Fibroblast of lung (primary cell): ENCODE results near the gene LGALS3BP. TPM values are rescaled to one million over a fixed set of nuclear protein-coding genes. Genes with fewer than 3 reads are reported as not detected.

Source experiments
- DNase-seq, 2 donors: peaks; one replicate each; pipeline versions ENCODE4 v3.0.0 to v3.0.0-alpha.2; 2010; ENCODE audit warnings: low read depth in 2 of 2
- H2AFZ ChIP-seq: 2 replicates; pipeline ENCODE4 v1.5.1; 2012; ENCODE audit warnings: low read length, control low read depth, inconsistent platforms
- H3K27ac ChIP-seq: 2 replicates; pipeline ENCODE4 v1.5.1; 2011; ENCODE audit warnings: low read length, control low read depth; ENCODE audit not compliant: insufficient read depth
- H3K27me3 ChIP-seq: 2 replicates; pipeline ENCODE4 v1.5.1; 2011; ENCODE audit warnings: mild to moderate bottlenecking, low read length; ENCODE audit not compliant: control insufficient read depth, insufficient read depth
- H3K36me3 ChIP-seq: 2 replicates; pipeline ENCODE4 v1.5.1; 2011; ENCODE audit warnings: low read length; ENCODE audit not compliant: control insufficient read depth, insufficient read depth
- H3K4me1 ChIP-seq: 2 replicates; pipeline ENCODE4 v1.5.1; 2011; ENCODE audit warnings: low read length; ENCODE audit not compliant: control insufficient read depth, insufficient read depth; ENCODE audit errors: extremely low read depth
- H3K4me2 ChIP-seq: 2 replicates; pipeline ENCODE4 v1.5.1; 2011; ENCODE audit warnings: low read length, control low read depth; ENCODE audit not compliant: insufficient read depth; ENCODE audit errors: extremely low read depth
- H3K4me3 ChIP-seq, 4 experiments: fragments of 200-600 bp in 1 of 4; sonication (generic) in 1 of 4; replicated peaks in 1 of 4; 2 replicates each; pipeline ENCODE4 v1.5.1; 2011 to 2016; ENCODE audit warnings: low read length in 4 of 4, low read depth in 3 of 4, mild to moderate bottlenecking in 3 of 4, control low read depth in 2 of 4, inconsistent platforms in 1 of 4, mixed read lengths in 1 of 4; ENCODE audit not compliant: insufficient read depth in 1 of 4; ENCODE audit errors: control extremely low read depth in 1 of 4
- H3K79me2 ChIP-seq: 2 replicates; pipeline ENCODE4 v1.5.1; 2012; ENCODE audit warnings: mild to moderate bottlenecking, low read length, inconsistent platforms; ENCODE audit not compliant: control insufficient read depth, insufficient read depth
- H3K9ac ChIP-seq: 2 replicates; pipeline ENCODE4 v1.5.1; 2011; ENCODE audit warnings: mild to moderate bottlenecking, low read length, control low read depth; ENCODE audit not compliant: insufficient read depth
- H3K9me3 ChIP-seq: 2 replicates; pipeline ENCODE4 v1.5.1; 2012; ENCODE audit warnings: low read depth, low read length; ENCODE audit not compliant: control insufficient read depth, insufficient read depth
- H4K20me1 ChIP-seq: 2 replicates; pipeline ENCODE4 v1.5.1; 2011; ENCODE audit warnings: low read length; ENCODE audit not compliant: control insufficient read depth, insufficient read depth; ENCODE audit errors: extremely low read depth
- CTCF ChIP-seq, 2 donors: IDR thresholded peaks in 1 of 2; conservative IDR thresholded peaks in 1 of 2; 1 replicate in 1 of 2; 2 replicates in 1 of 2; pipeline ENCODE4 v1.5.1; 2011 to 2012; ENCODE audit warnings: low read length in 2 of 2, control low read depth in 1 of 2, inconsistent platforms in 1 of 2, low read depth in 1 of 2, mild to moderate bottlenecking in 1 of 2
- EZH2 ChIP-seq: IDR thresholded peaks from 2 replicates; pipeline ENCODE4 v1.5.1; 2012; ENCODE audit warnings: low read length, control low read depth, mild to moderate bottlenecking; ENCODE audit errors: missing control alignments
- polyA plus RNA-seq, 2 donors: library from polyadenylated mRNA; depleted of rRNA in 1 of 2; stranded (reverse) in 1 of 2; unstranded in 1 of 2; fragments of >200 nt; gene quantifications; 2 replicates each; pipeline ENCODE4 v1.2.1, GENCODE V29; 2011 to 2012; ENCODE audit warnings: missing spikeins in 1 of 2
- total RNA-seq: library from RNA; depleted of rRNA; stranded (reverse); fragments of >200 nt; gene quantifications from 2 replicates; pipeline ENCODE4 v1.2.1, GENCODE V29; 2014

LGALS3BP gene
- total and polyA plus RNA-seq, 2 donors (not counting 1 experiment from before 2014, with no cell fraction given), result 128 to 387 TPM

GRCh38 chr17:78923660-78924453, 55.9 kb downstream of the LGALS3BP start:
- H3K4me2 ChIP-seq, result peak overlapping the region; percentile 79
- TF ChIP-seq CTCF (conservative IDR thresholded peaks at IDR 0.05 in 1 of 2, IDR thresholded peaks at IDR 0.05 in 1 of 2; ENCODE audit: low read depth in 1 of 2, low read length in 2 of 2), result no peak
- TF ChIP-seq EZH2, result no peak
- H3K36me3 ChIP-seq, result peaks cover 5% of the 10 kb centered on the region
- H2AFZ ChIP-seq, result no peak overlapping the region
- peaks cover 28% of the 10 kb centered on the region for H3K4me1 ChIP-seq
- H4K20me1 ChIP-seq, result peaks cover 3% of the 10 kb centered on the region
- H3K27me3 ChIP-seq, result no peaks in the 10 kb centered on the region
- H3K9ac ChIP-seq, result peak overlapping the region; percentile 75
- peak overlapping the region; percentile 72 to 97 (median 90) for H3K4me3 ChIP-seq
- H3K9me3 ChIP-seq, result no peaks in the 10 kb centered on the region
- peak overlapping the region; percentile 79 for H3K27ac ChIP-seq
- peaks cover 58% of the 10 kb centered on the region for H3K79me2 ChIP-seq
- no peak for DNase-seq

GRCh38 chr17:78922816-78923498, 56.8 kb downstream of the LGALS3BP start:
- peak overlapping the region; percentile 72 to 97 (median 90) for H3K4me3 ChIP-seq
- H3K9me3 ChIP-seq, result no peaks in the 10 kb centered on the region
- no peak for TF ChIP-seq EZH2
- no peak for TF ChIP-seq CTCF (conservative IDR thresholded peaks at IDR 0.05 in 1 of 2, IDR thresholded peaks at IDR 0.05 in 1 of 2; ENCODE audit: low read depth in 1 of 2, low read length in 2 of 2)
- DNase-seq, result no peak
- peak overlapping the region; percentile 1 for H3K27ac ChIP-seq
- H4K20me1 ChIP-seq, result peaks cover 3% of the 10 kb centered on the region
- H3K9ac ChIP-seq, result no peak overlapping the region
- no peaks in the 10 kb centered on the region for H3K27me3 ChIP-seq
- H3K4me1 ChIP-seq, result peaks cover 28% of the 10 kb centered on the region
- peak overlapping the region; percentile 79 for H3K4me2 ChIP-seq
- H3K36me3 ChIP-seq, result peaks cover 5% of the 10 kb centered on the region
- H3K79me2 ChIP-seq, result peaks cover 67% of the 10 kb centered on the region
- H2AFZ ChIP-seq, result no peak overlapping the region

- Histone ChIP-seq H3K9me3 (no peaks in the 10 kb centered on the region), H2AFZ (no peak overlapping the region), H3K79me2 (peaks cover 80% of the 10 kb centered on the region), H3K9ac (no peak overlapping the region), H3K4me2 (peak overlapping the region; percentile 87), H3K27ac (peak overlapping the region; percentile 31), H3K4me3 (peak overlapping the region; percentile 7 to 85 (median 24)), H3K4me1 (peaks cover 32% of the 10 kb centered on the region), H3K27me3 (no peaks in the 10 kb centered on the region), H3K36me3 (peaks cover 5% of the 10 kb centered on the region), H4K20me1 (peaks cover 7% of the 10 kb centered on the region)
- no peak for DNase-seq
- TF ChIP-seq CTCF (conservative IDR thresholded peaks at IDR 0.05 in 1 of 2, IDR thresholded peaks at IDR 0.05 in 1 of 2; ENCODE audit: low read depth in 1 of 2, low read length in 2 of 2) (no peak), EZH2 (no peak)
These were observed 58.2 kb downstream of the LGALS3BP start for GRCh38 chr17:78921437-78921971.
